Subcutaneous adipose tissue (tissue), 4 donors: Measurements from ENCODE around the gene TMEM33. TPM values are rescaled to one million over a fixed set of nuclear protein-coding genes. Genes with fewer than 3 reads are reported as not detected.

Experiments used
- CTCF ChIP-seq: fragments of 450-650 bp; IDR thresholded peaks from one replicate; pipeline ENCODE4 v1.5.1; 2016; ENCODE audit warnings: low read depth, mild to moderate bottlenecking, control low read depth, antibody characterized with exemption, moderate library complexity
- total RNA-seq, 4 donors: library from RNA; depleted of rRNA; stranded (reverse); fragments of >200 nt; gene quantifications; one replicate each; pipeline ENCODE4 v1.1.0, GENCODE V29; 2016

The TMEM33 gene
- total RNA-seq, 4 donors from 2014 or later, result 29.0 to 51.5 (median 39.3) TPM

GRCh38 chr4:41930139-41930831, 4.9 kb upstream of the TMEM33 start:
- TF ChIP-seq CTCF, result no peak

- TF ChIP-seq CTCF, result no peak
Measured at GRCh38 chr4:41932988-41933387, 2.2 kb upstream of the TMEM33 start.

GRCh38 chr4:41933997-41934503, 1.2 kb upstream of the TMEM33 start:
- no peak for TF ChIP-seq CTCF

- no peak for TF ChIP-seq CTCF
Measured at GRCh38 chr4:41934514-41934900, 722 bp upstream of the TMEM33 start.

- TF ChIP-seq CTCF, result no peak
Measured at GRCh38 chr4:41935652-41936021, 408 bp downstream of the TMEM33 start.

GRCh38 chr4:41939016-41939626, 3.9 kb downstream of the TMEM33 start:
- no peak for TF ChIP-seq CTCF

- no peak for TF ChIP-seq CTCF
Measured at GRCh38 chr4:41940834-41941233, 5.6 kb downstream of the TMEM33 start.
